PC-9 (cell line): ENCODE data around the gene MYOM1. TPM values are rescaled to one million over a fixed set of nuclear protein-coding genes. Genes with fewer than 3 reads are reported as not detected.

Source experiments
- BruUV-seq: library from RNA; stranded (reverse); fragments of 400-500 nt; replicated peaks from 2 replicates; lab custom pipeline; 2021; lab: Mats Ljungman, UMichigan
- CTCF ChIA-PET: fragments of 300-600 bp; sonication (Branson Sonifier 250); formaldehyde crosslinking; loops from one replicate; lab custom pipeline; 2022; ENCODE audit warnings: antibody characterized with exemption; lab: Charles Lee
- POLR2A ChIA-PET: fragments of 300-600 bp; sonication (Branson Sonifier 250); formaldehyde crosslinking; loops from one replicate; lab custom pipeline; 2022; ENCODE audit warnings: antibody characterized with exemption; ENCODE audit not compliant: unreplicated experiment; lab: Charles Lee
- DNase-seq, 2 experiments: peaks; one replicate each; pipeline versions ENCODE4 v3.0.0 to v3.0.0-alpha.2; 2015 to 2022; ENCODE audit warnings: mixed read lengths in 1 of 2
- H2AFZ ChIP-seq: fragments of 200-600 bp; sonication (generic); 2 replicates; pipeline ENCODE4 v1.8.1; 2017; ENCODE audit warnings: antibody characterized with exemption
- H3F3A ChIP-seq: fragments of 200-600 bp; sonication (generic); 2 replicates; pipeline ENCODE4 v1.8.1; 2017; ENCODE audit warnings: antibody characterized with exemption, mild to moderate bottlenecking, low read depth; ENCODE audit not compliant: insufficient read depth
- H3K27ac ChIP-seq: fragments of 200-600 bp; sonication (generic); 2 replicates; pipeline ENCODE4 v1.6.1; 2016; ENCODE audit warnings: mixed run types
- H3K27me3 ChIP-seq: fragments of 200-600 bp; sonication (generic); 2 replicates; pipeline ENCODE4 v1.6.1; 2016; ENCODE audit warnings: low read depth, mixed run types; ENCODE audit not compliant: insufficient read depth
- H3K36me3 ChIP-seq: fragments of 200-600 bp; sonication (generic); 2 replicates; pipeline ENCODE4 v1.6.1; 2016; ENCODE audit warnings: low read depth, mixed run types
- H3K4me1 ChIP-seq: fragments of 200-600 bp; sonication (generic); replicated peaks from 2 replicates; pipeline ENCODE4 v1.6.1; 2016; ENCODE audit warnings: mixed run types; ENCODE audit not compliant: insufficient read depth
- H3K4me2 ChIP-seq: fragments of 200-600 bp; sonication (generic); 2 replicates; pipeline ENCODE4 v1.6.1; 2017; ENCODE audit warnings: mixed run types
- H3K4me3 ChIP-seq: fragments of 200-600 bp; sonication (generic); 2 replicates; pipeline ENCODE4 v1.6.1; 2016; ENCODE audit warnings: mixed run types
- H3K79me2 ChIP-seq: fragments of 200-600 bp; sonication (generic); 2 replicates; pipeline ENCODE4 v1.6.1; 2017; ENCODE audit warnings: low read depth, mixed run types
- H3K9me2 ChIP-seq: fragments of 200-600 bp; sonication (generic); 2 replicates; pipeline ENCODE4 v1.8.1; 2017; ENCODE audit warnings: mild to moderate bottlenecking; ENCODE audit not compliant: insufficient read depth
- H3K9me3 ChIP-seq: fragments of 200-600 bp; sonication (generic); 2 replicates; pipeline ENCODE4 v1.8.1; 2016; ENCODE audit warnings: low read depth; ENCODE audit not compliant: insufficient read depth
- H4K20me1 ChIP-seq: fragments of 200-600 bp; sonication (generic); 2 replicates; pipeline ENCODE4 v1.8.1; 2017; ENCODE audit not compliant: insufficient read depth
- EZH2 ChIP-seq: fragments of 200-600 bp; sonication (generic); IDR thresholded peaks from 2 replicates; pipeline ENCODE4 v1.8.0; 2017; ENCODE audit warnings: antibody characterized with exemption, low read depth
- intact Hi-C: fragments of 100-400 bp; cut with micrococcal nuclease; formaldehyde crosslinking; loops from one replicate; pipeline ENCODE4 v1.10.0; 2022; ENCODE audit not compliant: unreplicated experiment
- total RNA-seq: library from RNA; stranded (reverse); gene quantifications from 2 replicates; pipeline ENCODE4 v1.2.3, GENCODE V29; 2021
- TF ChIP-seq, protein P1 (sequence below): fragments of 200-600 bp; sonication (generic); conservative IDR thresholded peaks from 2 replicates; pipeline ENCODE4 v1.6.1; 2017; ENCODE audit warnings: mixed run types, antibody characterized with exemption, mild to moderate bottlenecking, moderate library complexity

MYOM1 gene
- total RNA-seq, 1 experiment from 2014 or later: 1.3 TPM

DNA sequence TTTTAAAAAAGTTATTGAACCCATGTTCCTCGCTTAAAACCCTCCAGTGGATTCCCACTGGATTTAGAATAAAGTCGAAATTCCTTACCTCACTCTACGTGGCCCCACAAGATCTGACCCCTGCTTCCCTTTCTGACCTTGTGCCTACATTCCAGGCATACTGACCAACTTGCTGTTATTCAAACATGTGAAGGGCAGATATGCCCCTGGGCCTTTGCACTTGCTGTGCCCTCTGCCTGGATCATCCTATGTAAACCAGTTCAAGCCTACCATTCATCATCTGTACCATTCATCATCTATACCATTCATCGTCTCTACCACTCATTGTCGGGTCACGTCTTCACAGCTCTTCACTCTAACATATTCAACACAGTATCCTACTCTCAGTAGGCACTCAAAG lies 165.6 kb downstream of the MYOM1 start:
- Histone ChIP-seq H3K36me3 (no peaks in the 10 kb centered on the region), H2AFZ (no peak overlapping the region), H3F3A (peaks cover 48% of the 10 kb centered on the region), H3K79me2 (no peaks in the 10 kb centered on the region), H3K27ac (peak overlapping the region; percentile 45), H3K4me2 (no peak overlapping the region), H3K4me1 (peaks cover 62% of the 10 kb centered on the region), H3K9me3 (peaks cover 3% of the 10 kb centered on the region; the same call in 1 of the 2 replicates), H3K27me3 (no peaks in the 10 kb centered on the region), H4K20me1 (no peaks in the 10 kb centered on the region), H3K4me3 (no peak overlapping the region), H3K9me2 (no peaks in the 10 kb centered on the region)
- DNase-seq: no peak
- BruUV-seq: no TSS peak
- TF ChIP-seq, protein P1, sequence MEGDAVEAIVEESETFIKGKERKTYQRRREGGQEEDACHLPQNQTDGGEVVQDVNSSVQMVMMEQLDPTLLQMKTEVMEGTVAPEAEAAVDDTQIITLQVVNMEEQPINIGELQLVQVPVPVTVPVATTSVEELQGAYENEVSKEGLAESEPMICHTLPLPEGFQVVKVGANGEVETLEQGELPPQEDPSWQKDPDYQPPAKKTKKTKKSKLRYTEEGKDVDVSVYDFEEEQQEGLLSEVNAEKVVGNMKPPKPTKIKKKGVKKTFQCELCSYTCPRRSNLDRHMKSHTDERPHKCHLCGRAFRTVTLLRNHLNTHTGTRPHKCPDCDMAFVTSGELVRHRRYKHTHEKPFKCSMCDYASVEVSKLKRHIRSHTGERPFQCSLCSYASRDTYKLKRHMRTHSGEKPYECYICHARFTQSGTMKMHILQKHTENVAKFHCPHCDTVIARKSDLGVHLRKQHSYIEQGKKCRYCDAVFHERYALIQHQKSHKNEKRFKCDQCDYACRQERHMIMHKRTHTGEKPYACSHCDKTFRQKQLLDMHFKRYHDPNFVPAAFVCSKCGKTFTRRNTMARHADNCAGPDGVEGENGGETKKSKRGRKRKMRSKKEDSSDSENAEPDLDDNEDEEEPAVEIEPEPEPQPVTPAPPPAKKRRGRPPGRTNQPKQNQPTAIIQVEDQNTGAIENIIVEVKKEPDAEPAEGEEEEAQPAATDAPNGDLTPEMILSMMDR: no peak
- TF ChIP-seq EZH2: no peak
- POLR2A ChIA-PET: no interaction called here
- intact Hi-C loops: loop anchor here (5.0 kb wide), 1 partner anchor 37 kb away; no protein-coding TSS in a partner anchor
- CTCF ChIA-PET: interaction anchor here (0.6 to 0.7 kb wide), 2 partner anchors 9 to 41 kb away, joined by 3 to 4 read pairs; partner anchors contain the start of gene LPIN2

DNA sequence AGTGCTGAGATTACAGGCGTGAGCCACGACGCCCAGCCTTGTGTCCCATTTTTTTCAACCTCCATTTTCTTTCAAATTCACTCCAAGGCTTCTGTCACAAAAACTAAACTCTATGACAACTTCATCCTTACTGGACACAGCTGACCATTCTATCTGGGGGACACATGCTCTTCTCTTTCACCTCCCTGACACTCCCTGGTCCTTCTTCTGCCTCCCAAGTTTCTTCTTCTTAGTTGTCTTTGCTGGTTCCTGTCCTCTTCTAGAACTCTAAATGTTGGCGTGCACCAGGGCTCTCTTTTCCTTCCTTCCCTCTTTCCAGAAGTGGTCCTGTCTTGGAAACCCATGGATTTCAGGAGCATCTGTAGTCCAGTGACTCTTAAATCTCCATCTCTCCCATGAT lies 166.7 kb downstream of the MYOM1 start:
- Histone ChIP-seq H3K79me2 (no peaks in the 10 kb centered on the region), H2AFZ (no peak overlapping the region), H3K4me1 (peaks cover 50% of the 10 kb centered on the region), H4K20me1 (no peaks in the 10 kb centered on the region), H3K4me2 (no peak overlapping the region), H3K27me3 (no peaks in the 10 kb centered on the region), H3K9me3 (peaks cover 3% of the 10 kb centered on the region; the same call in 1 of the 2 replicates), H3K4me3 (no peak overlapping the region), H3K9me2 (no peaks in the 10 kb centered on the region), H3F3A (peaks cover 36% of the 10 kb centered on the region), H3K27ac (no peak overlapping the region), H3K36me3 (no peaks in the 10 kb centered on the region)
- ChIA-PET CTCF (no interaction called here), POLR2A (no interaction called here)
- no peak for DNase-seq
- TF ChIP-seq, protein P1: no peak
- no peak for TF ChIP-seq EZH2
- intact Hi-C loops: loop anchor here (5.0 kb wide), 1 partner anchor 36 kb away; no protein-coding TSS in a partner anchor
- BruUV-seq: no TSS peak

DNA sequence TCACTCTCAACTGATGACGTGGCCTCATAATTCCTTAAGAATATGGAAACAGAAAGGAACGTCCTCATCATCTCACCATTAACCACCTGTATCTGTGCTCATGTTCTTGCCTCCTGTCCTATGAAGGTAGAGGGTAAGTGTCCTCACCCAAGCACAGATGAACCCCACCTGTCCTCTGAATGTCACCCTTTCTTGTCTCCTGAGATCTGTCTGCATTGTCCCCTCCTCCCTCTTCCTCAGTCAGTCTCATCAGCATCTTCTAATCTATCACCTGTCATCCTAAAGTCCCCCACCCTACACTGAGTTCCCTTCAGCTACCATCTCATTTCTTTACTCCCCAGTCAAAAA lies 167.4 kb downstream of the MYOM1 start:
- Histone ChIP-seq H3K4me3 (peak overlapping the region; percentile 30; the same call in 1 of the 2 replicates), H3K9me3 (peaks cover 3% of the 10 kb centered on the region; the same call in 1 of the 2 replicates), H3K36me3 (no peaks in the 10 kb centered on the region), H3K4me1 (peaks cover 45% of the 10 kb centered on the region), H3F3A (peaks cover 33% of the 10 kb centered on the region), H3K9me2 (no peaks in the 10 kb centered on the region), H2AFZ (peak overlapping the region; percentile 71; the same call in 1 of the 2 replicates), H3K27ac (peak overlapping the region; percentile 90), H3K79me2 (no peaks in the 10 kb centered on the region), H3K4me2 (peak overlapping the region; percentile 71), H4K20me1 (no peaks in the 10 kb centered on the region), H3K27me3 (no peaks in the 10 kb centered on the region)
- POLR2A ChIA-PET: no interaction called here
- TF ChIP-seq, protein P1: no peak
- no peak for TF ChIP-seq EZH2
- no peak for DNase-seq
- intact Hi-C loops: loop anchor here (5.0 kb wide), 1 partner anchor 35 kb away; no protein-coding TSS in a partner anchor
- no TSS peak for BruUV-seq
- CTCF ChIA-PET: interaction anchor here (0.9 kb wide), 1 partner anchor 10 kb away, joined by 7 read pairs; no protein-coding TSS in a partner anchor
